Endometrium (tissue), 2 donors: Measurements from ENCODE around the gene ETF1.
"Not testable (repeated sequence)": the region's sequence is repeated elsewhere in the genome, so short reads cannot be mapped to it uniquely, and the experiment has no call there.

Experiments
- FAIRE-seq: peaks from 2 replicates; lab custom pipeline; 2012; peaks lifted over from hg19 to GRCh38; lab: Jason Lieb, UNC
- donor health status: control.
- donor health status: control.

Gene ETF1

DNA sequence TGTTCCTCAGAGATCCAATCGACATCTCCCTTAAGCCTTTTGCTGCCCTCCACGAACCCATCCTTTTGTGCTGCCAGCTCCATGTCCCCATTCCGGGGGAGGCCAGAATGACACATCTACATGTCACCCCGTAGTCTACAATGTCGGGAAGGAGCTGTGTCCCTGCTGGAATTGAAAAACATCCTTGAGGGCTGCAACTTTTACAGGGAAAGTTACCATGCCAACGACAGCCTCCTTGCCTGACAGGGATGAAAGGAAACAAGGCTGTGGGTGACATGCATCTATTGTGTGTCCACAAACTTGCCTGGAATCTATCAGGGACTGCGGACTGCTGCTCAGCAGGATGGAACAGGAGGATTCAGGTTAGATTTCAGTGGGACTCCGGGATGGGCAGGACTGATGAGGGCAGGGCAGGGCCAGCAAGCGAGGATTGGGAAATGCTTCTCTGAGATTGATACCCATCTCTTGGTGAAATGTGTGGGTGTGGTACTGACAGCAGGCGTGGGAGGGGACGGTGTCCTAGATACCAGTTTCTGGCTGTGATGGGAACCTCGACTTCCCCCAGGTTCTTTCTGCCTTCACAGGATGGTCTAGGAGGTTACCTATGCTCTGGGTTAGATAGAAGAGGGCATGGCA, 52.3 kb downstream of the ETF1 start:
- FAIRE-seq: no peak

DNA sequence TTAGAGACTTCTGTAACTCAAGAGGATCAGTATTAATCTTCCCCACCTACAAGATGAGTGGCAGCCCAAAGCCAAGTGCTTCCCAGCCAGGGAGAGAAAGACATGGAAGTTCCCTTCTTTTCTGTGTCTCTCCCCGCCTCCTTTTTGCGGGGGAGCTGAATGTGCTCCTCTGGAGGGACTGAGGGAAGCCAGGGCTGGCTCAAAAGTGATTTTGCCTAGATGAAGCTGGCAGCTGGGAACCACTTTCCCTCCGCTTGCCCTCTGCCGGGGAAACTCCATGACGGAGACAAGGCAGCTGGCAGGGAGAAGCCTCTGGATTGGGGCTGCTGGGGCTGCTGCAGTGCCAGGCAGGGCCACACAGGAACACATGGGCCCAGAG, 53.4 kb downstream of the ETF1 start:
- no peak for FAIRE-seq

DNA sequence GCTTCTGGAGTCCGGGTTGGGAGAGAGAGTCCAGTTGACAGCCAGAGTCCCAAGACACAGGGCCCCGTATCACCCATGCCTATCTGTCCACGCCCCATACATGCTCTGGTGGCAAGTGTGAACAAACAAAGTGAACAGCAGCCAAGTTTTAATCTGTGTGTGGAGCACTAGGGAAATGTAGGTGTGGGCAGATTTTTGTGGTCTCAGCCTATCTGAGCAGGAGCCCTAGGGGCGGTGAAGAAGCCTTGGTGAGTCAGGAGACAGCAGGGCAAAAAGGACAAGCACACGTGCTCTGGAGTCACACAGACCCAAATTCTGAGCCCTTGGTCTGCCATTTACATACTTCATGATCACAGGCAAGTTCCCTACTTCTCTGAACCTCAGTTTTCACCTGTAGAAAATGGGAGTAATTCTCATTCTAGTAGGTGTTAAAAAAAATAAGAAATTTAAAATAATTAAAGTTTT, 54.5 kb downstream of the ETF1 start:
- FAIRE-seq: no peak

DNA sequence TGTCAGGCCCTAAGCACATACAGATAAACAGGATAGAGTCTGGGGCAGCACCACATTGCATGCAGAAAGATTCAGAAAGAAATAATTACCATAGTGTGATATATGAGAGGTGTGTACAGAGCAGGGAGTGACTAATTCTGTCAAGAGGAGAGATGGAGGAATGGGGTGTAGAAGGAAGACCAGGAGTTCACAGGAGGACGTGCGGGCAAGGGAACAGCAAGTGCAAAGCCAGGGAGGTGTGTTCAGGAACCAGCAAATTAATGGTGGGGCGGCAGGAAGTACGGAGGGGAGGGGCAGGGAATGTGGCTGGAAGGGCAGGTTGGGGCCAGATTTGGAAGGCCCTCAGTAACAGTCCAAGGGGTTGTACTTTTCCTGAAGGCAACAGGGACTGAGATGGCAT, 60.4 kb downstream of the ETF1 start:
- FAIRE-seq: no peak

DNA sequence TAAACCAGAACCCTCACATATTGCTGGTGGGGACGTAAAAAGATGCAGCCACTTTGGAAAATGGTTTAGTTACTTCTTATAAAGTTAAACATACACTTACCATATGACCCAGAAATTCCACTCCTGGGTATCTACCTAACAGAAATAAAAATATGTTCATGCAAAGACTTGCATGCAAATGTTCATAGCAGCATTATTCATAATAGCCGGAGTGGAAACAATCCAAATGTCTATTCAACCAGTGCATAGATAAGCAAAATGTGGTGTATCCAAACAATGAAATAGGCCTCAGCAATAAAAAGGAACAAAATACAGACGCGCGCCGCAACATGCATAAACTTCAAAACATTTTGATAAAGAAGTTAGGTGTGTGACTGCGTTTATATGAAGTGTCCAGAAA, 66.1 kb downstream of the ETF1 start:
- no peak for FAIRE-seq

DNA sequence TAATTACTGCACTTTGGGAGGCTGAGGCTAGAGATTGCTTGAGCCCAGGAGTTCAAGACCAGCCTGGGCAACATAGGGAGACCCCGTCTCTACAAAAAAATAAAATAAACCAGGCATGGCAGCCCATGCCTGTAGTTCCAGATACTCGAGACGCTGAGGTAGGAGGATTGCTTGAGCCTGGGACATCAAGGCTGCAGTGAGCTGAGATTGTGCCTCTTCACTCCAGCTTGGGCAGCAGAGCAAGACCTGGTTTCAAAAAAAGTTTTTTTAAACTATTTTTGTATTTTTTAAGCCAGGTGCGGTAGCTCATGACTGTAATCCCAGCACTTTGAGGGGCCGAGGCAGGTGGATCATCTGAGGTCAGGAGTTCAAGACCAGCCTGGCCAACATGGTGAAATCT, 69.9 kb downstream of the ETF1 start:
- FAIRE-seq: not testable (repeated sequence)

DNA sequence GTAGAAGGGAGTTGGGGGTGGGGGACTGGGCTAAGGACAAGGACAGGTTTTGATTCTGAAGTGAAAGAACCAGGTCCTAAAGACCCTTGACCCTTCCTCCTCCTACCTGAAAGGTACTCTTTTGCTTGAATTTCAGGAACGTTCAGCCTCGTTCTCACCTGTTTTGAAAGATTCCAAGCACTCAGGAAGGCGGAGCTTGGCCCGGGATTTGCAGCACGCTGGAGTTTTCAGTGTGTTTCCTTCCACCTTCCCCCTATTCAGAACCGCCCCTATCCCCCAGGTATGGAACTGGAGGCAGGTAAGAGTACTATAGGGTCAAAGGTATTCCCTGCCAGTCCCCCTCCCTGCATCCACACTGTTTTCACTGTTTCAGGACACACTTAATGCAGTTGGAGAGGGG, 70.7 kb downstream of the ETF1 start:
- FAIRE-seq: no peak

DNA sequence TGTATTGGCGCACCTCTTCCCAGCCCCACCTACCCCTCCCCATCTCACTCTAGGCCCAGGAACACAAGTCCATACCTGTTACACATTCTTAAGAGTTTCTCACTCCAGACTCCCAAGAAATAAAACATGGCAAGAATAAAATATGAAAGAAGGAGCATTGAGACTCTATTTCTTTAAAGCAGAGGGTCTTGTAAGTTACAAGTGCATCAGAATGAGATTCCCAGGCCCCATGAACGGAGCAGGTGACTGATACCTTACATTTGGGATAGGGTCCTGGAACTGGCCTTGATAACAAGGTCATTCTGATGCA, 72.0 kb downstream of the ETF1 start:
- no peak for FAIRE-seq

DNA sequence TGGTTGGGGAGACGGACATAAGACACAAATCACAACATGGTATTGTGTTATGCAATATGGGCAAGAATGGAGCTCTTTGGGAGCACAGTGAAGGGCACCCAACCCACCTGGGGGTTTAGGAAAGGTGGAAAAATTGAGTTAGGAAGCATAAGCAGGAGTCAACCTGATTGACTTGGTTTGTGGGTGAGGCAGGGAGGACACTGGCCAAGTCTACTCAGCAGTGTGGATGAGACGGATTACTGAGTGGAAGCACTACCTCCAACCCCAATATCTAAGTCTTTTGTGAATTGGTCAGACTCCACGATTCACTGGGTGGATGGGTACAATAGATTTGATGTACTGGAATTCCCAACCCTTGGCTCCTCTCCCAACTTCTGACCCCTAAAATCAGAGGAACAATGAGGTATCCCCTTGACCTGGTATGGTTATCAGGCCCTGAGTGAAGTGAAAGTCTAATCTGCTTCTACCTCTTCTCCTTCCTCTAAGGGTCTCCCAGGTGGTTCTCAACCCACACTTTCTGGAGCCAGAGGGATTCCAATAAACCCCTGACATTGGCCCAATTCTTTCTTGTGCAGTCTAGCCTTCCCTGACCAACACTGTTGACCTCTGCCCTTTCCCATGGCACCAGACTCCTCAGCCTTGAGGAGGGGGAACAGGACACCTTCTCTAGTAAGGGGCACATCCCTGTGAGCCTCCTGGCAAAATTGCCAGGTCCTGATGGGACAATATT, 72.5 kb downstream of the ETF1 start:
- no peak for FAIRE-seq

DNA sequence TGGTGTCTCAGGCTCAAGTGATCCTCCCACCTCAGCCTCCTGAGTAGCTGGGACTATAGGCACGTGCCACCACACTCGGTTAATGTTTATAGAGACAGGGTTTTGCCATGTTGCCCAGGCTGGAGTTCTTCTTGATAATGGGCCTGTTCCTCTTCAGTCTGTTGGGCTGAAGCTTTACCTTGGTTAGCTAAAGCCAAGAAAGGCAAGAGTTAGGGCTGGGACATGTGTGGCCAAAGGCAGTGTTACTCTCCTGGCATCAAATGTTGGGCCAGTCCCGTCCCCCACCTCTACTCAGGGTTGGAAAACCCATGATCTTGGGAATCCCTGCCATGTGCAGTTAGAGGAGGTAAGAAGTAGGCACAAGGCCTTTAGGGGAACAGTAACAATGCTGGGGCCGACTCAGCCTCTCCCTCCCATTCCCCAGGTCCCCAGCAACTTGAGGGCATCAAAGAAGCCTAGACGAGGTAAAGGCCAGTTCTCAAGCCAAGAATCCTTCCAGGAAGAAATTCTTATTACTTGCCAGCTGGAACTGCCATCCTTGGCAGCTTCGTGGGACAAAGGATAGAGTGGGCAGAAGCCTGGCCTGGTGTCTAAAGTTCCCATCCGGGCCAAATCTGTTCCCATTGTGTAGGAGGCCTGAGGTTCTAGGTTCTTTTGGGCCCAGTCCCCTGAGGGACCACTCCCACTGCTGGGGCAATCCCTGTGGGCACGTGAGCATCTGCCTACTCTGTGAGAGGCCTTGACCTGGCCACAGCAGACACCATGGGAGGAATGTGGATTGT, 73.3 kb downstream of the ETF1 start:
- FAIRE-seq: no peak

DNA sequence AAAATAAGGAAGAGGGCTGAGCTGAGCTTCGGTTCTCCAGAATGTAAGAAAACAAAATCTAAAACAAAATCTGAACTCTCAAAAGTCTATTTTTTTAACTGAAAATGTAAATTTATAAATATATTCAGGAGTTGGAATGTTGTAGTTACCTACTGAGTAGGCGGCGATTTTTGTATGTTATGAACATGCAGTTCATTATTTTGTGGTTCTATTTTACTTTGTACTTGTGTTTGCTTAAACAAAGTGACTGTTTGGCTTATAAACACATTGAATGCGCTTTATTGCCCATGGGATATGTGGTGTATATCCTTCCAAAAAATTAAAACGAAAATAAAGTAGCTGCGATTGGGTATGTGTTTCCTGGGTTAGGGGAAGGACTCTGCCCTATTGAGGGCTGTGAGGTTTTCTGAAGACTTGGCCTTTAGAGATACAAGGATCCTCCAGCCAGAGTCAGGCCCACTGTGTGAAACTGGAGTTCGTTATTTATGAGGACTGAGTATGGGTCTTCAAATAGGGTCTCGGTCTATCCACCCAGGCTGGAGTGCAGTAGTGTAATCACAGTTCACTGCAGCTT, 74.0 kb downstream of the ETF1 start:
- no peak for FAIRE-seq

DNA sequence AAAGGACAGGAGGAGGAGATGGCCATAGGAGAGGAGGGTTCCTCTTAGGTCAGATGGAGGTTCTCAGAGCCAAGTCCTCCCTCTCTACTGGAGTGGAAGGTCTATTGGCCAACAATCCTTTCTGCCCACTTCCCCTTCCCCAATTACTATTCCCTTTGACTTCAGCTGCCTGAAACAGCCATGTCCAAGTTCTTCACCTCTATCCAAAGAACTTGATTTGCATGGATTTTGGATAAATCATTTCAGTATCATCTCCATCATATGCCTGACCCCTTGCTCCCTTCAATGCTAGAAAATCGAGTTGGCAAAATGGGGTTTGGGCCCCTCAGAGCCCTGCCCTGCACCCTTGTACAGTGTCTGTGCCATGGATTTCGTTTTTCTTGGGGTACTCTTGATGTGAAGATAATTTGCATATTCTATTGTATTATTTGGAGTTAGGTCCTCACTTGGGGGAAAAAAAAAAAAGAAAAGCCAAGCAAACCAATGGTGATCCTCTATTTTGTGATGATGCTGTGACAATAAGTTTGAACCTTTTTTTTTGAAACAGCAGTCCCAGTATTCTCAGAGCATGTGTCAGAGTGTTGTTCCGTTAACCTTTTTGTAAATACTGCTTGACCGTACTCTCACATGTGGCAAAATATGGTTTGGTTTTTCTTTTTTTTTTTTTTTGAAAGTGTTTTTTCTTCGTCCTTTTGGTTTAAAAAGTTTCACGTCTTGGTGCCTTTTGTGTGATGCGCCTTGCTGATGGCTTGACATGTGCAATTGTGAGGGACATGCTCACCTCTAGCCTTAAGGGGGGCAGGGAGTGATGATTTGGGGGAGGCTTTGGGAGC, 74.7 kb downstream of the ETF1 start:
- FAIRE-seq: no peak

DNA sequence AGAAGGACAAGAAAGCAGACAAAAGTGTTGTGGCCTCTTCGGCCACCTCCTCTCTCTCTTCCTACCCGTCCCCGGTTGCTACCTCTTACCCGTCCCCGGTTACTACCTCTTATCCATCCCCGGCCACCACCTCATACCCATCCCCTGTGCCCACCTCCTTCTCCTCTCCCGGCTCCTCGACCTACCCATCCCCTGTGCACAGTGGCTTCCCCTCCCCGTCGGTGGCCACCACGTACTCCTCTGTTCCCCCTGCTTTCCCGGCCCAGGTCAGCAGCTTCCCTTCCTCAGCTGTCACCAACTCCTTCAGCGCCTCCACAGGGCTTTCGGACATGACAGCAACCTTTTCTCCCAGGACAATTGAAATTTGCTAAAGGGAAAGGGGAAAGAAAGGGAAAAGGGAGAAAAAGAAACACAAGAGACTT, 75.3 kb downstream of the ETF1 start:
- no peak for FAIRE-seq

DNA sequence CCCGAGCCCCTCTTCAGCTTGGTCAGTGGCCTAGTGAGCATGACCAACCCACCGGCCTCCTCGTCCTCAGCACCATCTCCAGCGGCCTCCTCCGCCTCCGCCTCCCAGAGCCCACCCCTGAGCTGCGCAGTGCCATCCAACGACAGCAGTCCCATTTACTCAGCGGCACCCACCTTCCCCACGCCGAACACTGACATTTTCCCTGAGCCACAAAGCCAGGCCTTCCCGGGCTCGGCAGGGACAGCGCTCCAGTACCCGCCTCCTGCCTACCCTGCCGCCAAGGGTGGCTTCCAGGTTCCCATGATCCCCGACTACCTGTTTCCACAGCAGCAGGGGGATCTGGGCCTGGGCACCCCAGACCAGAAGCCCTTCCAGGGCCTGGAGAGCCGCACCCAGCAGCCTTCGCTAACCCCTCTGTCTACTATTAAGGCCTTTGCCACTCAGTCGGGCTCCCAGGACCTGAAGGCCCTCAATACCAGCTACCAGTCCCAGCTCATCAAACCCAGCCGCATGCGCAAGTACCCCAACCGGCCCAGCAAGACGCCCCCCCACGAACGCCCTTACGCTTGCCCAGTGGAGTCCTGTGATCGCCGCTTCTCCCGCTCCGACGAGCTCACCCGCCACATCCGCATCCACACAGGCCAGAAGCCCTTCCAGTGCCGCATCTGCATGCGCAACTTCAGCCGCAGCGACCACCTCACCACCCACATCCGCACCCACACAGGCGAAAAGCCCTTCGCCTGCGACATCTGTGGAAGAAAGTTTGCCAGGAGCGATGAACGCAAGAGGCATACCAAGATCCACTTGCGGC, 75.9 kb downstream of the ETF1 start:
- no peak for FAIRE-seq

DNA sequence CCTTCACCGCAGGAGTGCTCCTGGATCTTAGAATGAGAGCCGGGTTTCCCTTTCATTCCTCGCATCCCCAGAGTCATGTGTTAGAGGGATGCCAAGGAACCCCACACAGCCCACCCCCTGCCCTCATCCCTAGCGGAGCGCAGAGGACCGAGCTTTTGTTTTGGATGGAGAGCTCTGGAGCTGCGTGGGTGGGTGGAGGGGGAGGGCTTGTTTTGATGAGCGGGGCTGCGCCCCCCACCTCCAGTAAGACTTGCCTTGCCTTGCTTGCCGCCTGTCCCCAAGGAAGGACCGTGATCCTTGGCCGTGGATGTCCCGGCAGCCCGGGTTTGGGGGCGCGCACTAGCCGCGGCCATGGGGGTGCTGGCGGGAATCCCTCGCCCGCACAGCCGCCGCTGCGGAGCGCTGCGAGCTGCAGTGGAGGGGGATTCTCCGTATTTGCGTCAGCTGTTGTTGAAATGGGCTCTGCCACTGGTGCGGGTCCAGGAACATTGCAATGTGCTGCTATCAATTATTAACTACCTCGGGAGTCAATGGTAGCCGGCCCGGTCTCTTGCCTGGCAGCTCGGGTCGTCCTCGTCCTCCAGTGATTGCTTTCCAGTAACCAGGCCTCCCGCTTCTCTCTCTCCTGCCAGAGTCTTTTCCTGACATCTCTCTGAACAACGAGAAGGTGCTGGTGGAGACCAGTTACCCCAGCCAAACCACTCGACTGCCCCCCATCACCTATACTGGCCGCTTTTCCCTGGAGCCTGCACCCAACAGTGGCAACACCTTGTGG, 76.7 kb downstream of the ETF1 start:
- FAIRE-seq: no peak

DNA sequence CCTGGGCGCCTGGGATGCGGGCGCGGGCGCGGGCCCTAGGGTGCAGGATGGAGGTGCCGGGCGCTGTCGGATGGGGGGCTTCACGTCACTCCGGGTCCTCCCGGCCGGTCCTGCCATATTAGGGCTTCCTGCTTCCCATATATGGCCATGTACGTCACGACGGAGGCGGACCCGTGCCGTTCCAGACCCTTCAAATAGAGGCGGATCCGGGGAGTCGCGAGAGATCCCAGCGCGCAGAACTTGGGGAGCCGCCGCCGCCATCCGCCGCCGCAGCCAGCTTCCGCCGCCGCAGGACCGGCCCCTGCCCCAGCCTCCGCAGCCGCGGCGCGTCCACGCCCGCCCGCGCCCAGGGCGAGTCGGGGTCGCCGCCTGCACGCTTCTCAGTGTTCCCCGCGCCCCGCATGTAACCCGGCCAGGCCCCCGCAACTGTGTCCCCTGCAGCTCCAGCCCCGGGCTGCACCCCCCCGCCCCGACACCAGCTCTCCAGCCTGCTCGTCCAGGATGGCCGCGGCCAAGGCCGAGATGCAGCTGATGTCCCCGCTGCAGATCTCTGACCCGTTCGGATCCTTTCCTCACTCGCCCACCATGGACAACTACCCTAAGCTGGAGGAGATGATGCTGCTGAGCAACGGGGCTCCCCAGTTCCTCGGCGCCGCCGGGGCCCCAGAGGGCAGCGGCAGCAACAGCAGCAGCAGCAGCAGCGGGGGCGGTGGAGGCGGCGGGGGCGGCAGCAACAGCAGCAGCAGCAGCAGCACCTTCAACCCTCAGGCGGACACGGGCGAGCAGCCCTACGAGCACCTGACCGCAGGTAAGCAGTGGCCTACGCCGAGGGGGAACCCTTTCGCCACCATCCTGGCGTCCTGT, 77.5 kb downstream of the ETF1 start, which contains the start of gene EGR1:
Gene EGR1, plus strand, starts transcription at position 219 of the 864 bp plus-strand sequence. Its CDS starts 283 bp downstream, at position 502.
- FAIRE-seq: no peak

DNA sequence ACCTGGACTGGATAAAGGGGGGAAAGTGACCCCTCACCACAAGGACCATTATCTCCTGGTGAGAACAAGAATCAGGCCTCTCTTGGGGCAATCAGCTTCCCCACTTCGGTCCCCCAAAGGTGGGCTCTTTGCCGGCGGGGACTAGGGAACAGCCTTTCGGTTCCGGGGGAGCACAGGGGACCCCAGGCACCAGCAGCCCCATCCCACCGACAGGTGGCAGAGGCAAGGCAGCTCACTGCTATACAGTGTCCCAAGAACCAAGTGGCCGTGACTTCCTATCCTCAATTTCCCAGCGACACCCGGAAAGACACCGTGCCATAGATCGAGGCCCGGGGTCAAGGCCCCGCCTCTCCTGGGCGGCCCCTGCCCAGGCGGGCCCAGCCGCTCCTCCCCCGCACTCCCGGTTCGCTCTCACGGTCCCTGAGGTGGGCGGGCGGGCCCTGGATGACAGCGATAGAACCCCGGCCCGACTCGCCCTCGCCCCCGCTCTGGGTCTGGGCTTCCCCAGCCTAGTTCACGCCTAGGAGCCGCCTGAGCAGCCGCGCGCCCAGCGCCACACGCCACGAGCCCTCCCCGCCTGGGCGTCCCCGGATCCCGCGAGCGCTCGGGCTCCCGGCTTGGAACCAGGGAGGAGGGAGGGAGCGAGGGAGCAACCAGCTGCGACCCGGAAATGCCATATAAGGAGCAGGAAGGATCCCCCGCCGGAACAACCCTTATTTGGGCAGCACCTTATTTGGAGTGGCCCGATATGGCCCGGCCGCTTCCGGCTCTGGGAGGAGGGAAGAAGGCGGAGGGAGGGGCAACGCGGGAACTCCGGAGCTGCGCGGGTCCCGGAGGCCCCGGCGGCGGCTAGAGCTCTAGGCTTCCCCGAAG, 78.4 kb downstream of the ETF1 start:
- FAIRE-seq: peak; percentile 80

DNA sequence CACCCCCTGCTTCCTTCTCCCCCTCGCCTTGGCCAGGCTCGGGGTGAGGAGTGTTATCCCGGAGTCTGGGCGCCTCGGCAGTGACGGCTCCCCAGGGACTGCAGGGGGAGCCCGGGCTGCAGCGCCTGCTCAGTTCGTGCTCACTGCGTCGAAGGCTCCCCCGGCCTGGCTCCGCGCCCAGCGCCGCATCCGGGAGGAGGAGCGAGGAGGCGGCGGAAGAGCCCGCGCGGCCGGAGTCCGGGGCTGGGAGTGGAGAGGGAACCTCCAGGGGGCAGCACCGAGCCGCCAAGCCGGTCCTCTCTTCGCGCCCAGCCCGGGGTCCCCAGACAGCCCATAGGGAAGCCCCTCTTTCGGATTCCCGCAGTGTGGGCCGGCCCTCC, 79.0 kb downstream of the ETF1 start:
- no peak for FAIRE-seq
